HEK293 (cell line): ENCODE data around the gene CTSA.
A peak's percentile ranks its signal among the peaks of the same experiment; 100 is the strongest.

Experiments
- CTCF ChIA-PET: fragments of 350-600 bp; formaldehyde crosslinking; extraction: SDS; loops from one replicate; lab custom pipeline; 2021; ENCODE audit warnings: antibody characterized with exemption; lab: Yijun Ruan, JAX
- POLR2A ChIA-PET: fragments of 300-600 bp; formaldehyde crosslinking; extraction: SDS; loops from one replicate; lab custom pipeline; 2020; ENCODE audit warnings: antibody characterized with exemption, inconsistent platforms; lab: Yijun Ruan, JAX
- H3K27ac ChIP-seq: fragments of 200-500 bp; sonication (Bioruptor generic); 2 replicates; pipeline ENCODE4 v1.5.1; 2014; ENCODE audit warnings: low read depth, low read length, control low read depth, inconsistent platforms; ENCODE audit errors: extremely low read depth
- H3K36me3 ChIP-seq, 2 experiments: fragments of 200-500 bp in 1 of 2; sonication (Bioruptor generic) in 1 of 2; 1 replicate in 1 of 2; 2 replicates in 1 of 2; pipeline ENCODE4 v1.5.1; 2014 to 2017; ENCODE audit warnings: inconsistent platforms in 2 of 2, low read length in 2 of 2; ENCODE audit not compliant: control insufficient read depth in 2 of 2, insufficient read depth in 1 of 2
- H3K4me1 ChIP-seq: fragments of 200-500 bp; sonication (Bioruptor generic); 2 replicates; pipeline ENCODE4 v1.5.1; 2014; ENCODE audit warnings: mild to moderate bottlenecking, low read length, inconsistent platforms; ENCODE audit not compliant: control insufficient read depth, insufficient read depth
- H3K4me3 ChIP-seq: 2 replicates; pipeline ENCODE4 v1.5.1; 2011; ENCODE audit warnings: low read depth, mild to moderate bottlenecking, control low read depth, low read length, moderate library complexity
- H3K9me3 ChIP-seq: fragments of 200-500 bp; sonication (Bioruptor generic); 2 replicates; pipeline ENCODE4 v1.5.1; 2014; ENCODE audit warnings: low read depth, low read length, inconsistent platforms; ENCODE audit not compliant: control insufficient read depth, insufficient read depth
- EGR2 ChIP-seq: fragments of 450-650 bp; formaldehyde crosslinking; IDR thresholded peaks from 2 replicates; pipeline ENCODE4 v1.5.1; 2016; ENCODE audit warnings: low read depth, missing biosample characterization, missing genetic modification characterization
- GLIS1 ChIP-seq: fragments of 450-650 bp; formaldehyde crosslinking; IDR thresholded peaks from 2 replicates; pipeline ENCODE4 v1.5.1; 2016; ENCODE audit warnings: missing biosample characterization, missing genetic modification characterization
- HOXA7 ChIP-seq: sonication (generic); formaldehyde crosslinking; IDR thresholded peaks from 2 replicates; pipeline ENCODE4 v1.8.1; 2022; ENCODE audit warnings: missing genetic modification reagents, borderline replicate concordance
- MYNN ChIP-seq: fragments of 450-650 bp; formaldehyde crosslinking; IDR thresholded peaks from 2 replicates; pipeline ENCODE4 v1.5.1; 2016; ENCODE audit warnings: missing biosample characterization, missing genetic modification characterization, borderline replicate concordance
- ZBTB44 ChIP-seq: fragments of 450-650 bp; IDR thresholded peaks from 2 replicates; pipeline ENCODE4 v1.5.1; 2018; ENCODE audit warnings: missing biosample characterization, mild to moderate bottlenecking, missing genetic modification characterization
- ZIC2 ChIP-seq: fragments of 450-650 bp; formaldehyde crosslinking; IDR thresholded peaks from 2 replicates; pipeline ENCODE4 v1.5.1; 2016; ENCODE audit warnings: missing biosample characterization, missing genetic modification characterization
- ZNF211 ChIP-seq: fragments of 450-650 bp; formaldehyde crosslinking; IDR thresholded peaks from 2 replicates; pipeline ENCODE4 v1.5.1; 2016; ENCODE audit warnings: low read depth, missing biosample characterization, missing genetic modification characterization
- ZNF423 ChIP-seq: fragments of 450-650 bp; formaldehyde crosslinking; IDR thresholded peaks from 2 replicates; pipeline ENCODE4 v1.5.1; 2016; ENCODE audit warnings: missing biosample characterization, missing genetic modification characterization
- ZNF449 ChIP-seq: fragments of 450-650 bp; formaldehyde crosslinking; IDR thresholded peaks from 2 replicates; pipeline ENCODE4 v1.5.1; 2017; ENCODE audit warnings: missing biosample characterization, mild to moderate bottlenecking, missing genetic modification characterization, moderate library complexity
- ZNF571 ChIP-seq: fragments of 450-650 bp; formaldehyde crosslinking; IDR thresholded peaks from 2 replicates; pipeline ENCODE4 v1.5.0; 2017; ENCODE audit warnings: missing biosample characterization, missing genetic modification characterization
- ZNF664 ChIP-seq: fragments of 450-650 bp; formaldehyde crosslinking; IDR thresholded peaks from 2 replicates; pipeline ENCODE4 v1.5.1; 2016; ENCODE audit warnings: missing biosample characterization, missing genetic modification characterization
- ZNF704 ChIP-seq: fragments of 450-650 bp; formaldehyde crosslinking; IDR thresholded peaks from 2 replicates; pipeline ENCODE4 v1.5.1; 2016; ENCODE audit warnings: missing biosample characterization, missing genetic modification characterization

Gene CTSA

GRCh38 chr20:45917790-45918141, 26.6 kb downstream of the CTSA start:
- H3K27ac ChIP-seq: no peak overlapping the region
- CTCF ChIA-PET: interaction anchor here (0.7 kb wide), 1 partner anchor 481 kb away, joined by 4 read pairs; no protein-coding TSS in a partner anchor
- no peaks in the 10 kb centered on the region for H3K9me3 ChIP-seq
- no peak overlapping the region for H3K4me3 ChIP-seq
- POLR2A ChIA-PET: interaction anchor here (3.6 kb wide), 1 partner anchor 16 kb away, joined by 13 read pairs; the partner anchor contains the start of gene PCIF1
- no peaks in the 10 kb centered on the region for H3K4me1 ChIP-seq
- H3K36me3 ChIP-seq: no peaks in the 10 kb centered on the region
- TF ChIP-seq EGR2 (tag by site-specific recombination): peak; percentile 49; the same call in 1 of the 2 replicates
- no peak for TF ChIP-seq ZNF211 (tag by site-specific recombination)
- TF ChIP-seq HOXA7: no peak

GRCh38 chr20:45918182-45918737, 27.1 kb downstream of the CTSA start:
- no peaks in the 10 kb centered on the region for H3K4me1 ChIP-seq
- CTCF ChIA-PET: interaction anchor here (0.7 kb wide), 1 partner anchor 482 kb away, joined by 4 read pairs; no protein-coding TSS in a partner anchor
- POLR2A ChIA-PET: interaction anchor here (3.6 kb wide), 1 partner anchor 15 kb away, joined by 13 read pairs; the partner anchor contains the start of gene PCIF1

GRCh38 chr20:45918779-45919537, 27.8 kb downstream of the CTSA start:
- POLR2A ChIA-PET: interaction anchor here (0.9 to 3.6 kb wide), 2 partner anchors 15 to 38 kb away, joined by 3 to 13 read pairs; partner anchors contain the start of gene PCIF1
- Histone ChIP-seq H3K4me1 (no peaks in the 10 kb centered on the region), H3K27ac (no peak overlapping the region), H3K9me3 (no peaks in the 10 kb centered on the region)
- TF ChIP-seq ZNF664 (tag by site-specific recombination): no peak
- TF ChIP-seq ZNF449 (tag by site-specific recombination): no peak
- TF ChIP-seq, all 188 proteins: peak for 0
- H3K4me3 ChIP-seq: no peak overlapping the region
- no peaks in the 10 kb centered on the region for H3K36me3 ChIP-seq
- CTCF ChIA-PET: no interaction called here

More at GRCh38 chr20:45918182-45918737, 27.1 kb downstream of the CTSA start:
- no peaks in the 10 kb centered on the region for H3K9me3 ChIP-seq
- TF ChIP-seq EGR2 (tag by site-specific recombination): 0 out of 2 replicates have a peak, but pooled peaks have one; percentile 1
- no peak for TF ChIP-seq ZBTB44
- no peak for TF ChIP-seq ZNF423 (tag by site-specific recombination)
- no peak for TF ChIP-seq MYNN
- H3K27ac ChIP-seq: no peak overlapping the region
- H3K4me3 ChIP-seq: no peak overlapping the region
- H3K36me3 ChIP-seq: no peaks in the 10 kb centered on the region

GRCh38 chr20:45919542-45920399, 28.6 kb downstream of the CTSA start:
- H3K4me1 ChIP-seq: no peaks in the 10 kb centered on the region
- POLR2A ChIA-PET: interaction anchor here (0.9 to 3.6 kb wide), 2 partner anchors 14 to 39 kb away, joined by 3 to 13 read pairs; partner anchors contain the start of gene PCIF1
- no peak overlapping the region for H3K4me3 ChIP-seq
- no peak overlapping the region for H3K27ac ChIP-seq
- TF ChIP-seq GLIS1 (tag by site-specific recombination) (peak; percentile 89), ZNF571 (tag by site-specific recombination) (no peak), ZIC2 (peak; percentile 71), ZNF704 (tag by site-specific recombination) (no peak)
- H3K9me3 ChIP-seq: no peaks in the 10 kb centered on the region
- CTCF ChIA-PET: interaction anchor here (0.7 kb wide), 1 partner anchor 15 kb away, joined by 3 read pairs; the partner anchor contains the start of gene PCIF1
- no peaks in the 10 kb centered on the region for H3K36me3 ChIP-seq
